Mesendoderm (in vitro differentiated cells): ENCODE measurements around the gene GABRG3.

ENCODE experiments used
- DNase-seq: peaks from one replicate; pipeline ENCODE4 v3.0.0; 2013
- H2AK5ac ChIP-seq: 2 replicates; pipeline ENCODE4 v1.6.1; 2013; ENCODE audit warnings: low read length, inconsistent platforms
- H2BK120ac ChIP-seq: 2 replicates; pipeline ENCODE4 v1.6.1; 2013; ENCODE audit warnings: low read depth, mild to moderate bottlenecking, low read length, moderate library complexity, mixed read lengths
- H2BK15ac ChIP-seq: replicated peaks from 2 replicates; pipeline ENCODE4 v1.6.1; 2013; ENCODE audit warnings: low read depth, mild to moderate bottlenecking, moderate library complexity
- H2BK5ac ChIP-seq: 2 replicates; pipeline ENCODE4 v1.6.1; 2013; ENCODE audit warnings: low read length, inconsistent platforms
- H3K18ac ChIP-seq: 2 replicates; pipeline ENCODE4 v1.6.1; 2013; ENCODE audit warnings: mild to moderate bottlenecking, low read length, mixed read lengths
- H3K23ac ChIP-seq: one replicate; pipeline ENCODE4 v1.6.1; 2013; ENCODE audit warnings: low read length
- H3K27ac ChIP-seq: 2 replicates; pipeline ENCODE4 v1.5.1; 2013; ENCODE audit warnings: low read depth, mild to moderate bottlenecking, inconsistent platforms, low read length, moderate library complexity
- H3K27me3 ChIP-seq: 2 replicates; pipeline ENCODE4 v1.6.1; 2013; ENCODE audit warnings: low read length, control low read depth, mild to moderate bottlenecking, inconsistent platforms; ENCODE audit not compliant: insufficient read depth, poor library complexity
- H3K36me3 ChIP-seq: 2 replicates; pipeline ENCODE4 v1.6.1; 2013; ENCODE audit warnings: low read length, inconsistent platforms; ENCODE audit not compliant: control insufficient read depth, insufficient read depth
- H3K4ac ChIP-seq: one replicate; pipeline ENCODE4 v1.6.1; 2013; ENCODE audit warnings: low read depth, mild to moderate bottlenecking, low read length, moderate library complexity
- H3K4me1 ChIP-seq: 2 replicates; pipeline ENCODE4 v1.6.1; 2013; ENCODE audit warnings: low read depth, low read length, inconsistent platforms; ENCODE audit not compliant: control insufficient read depth
- H3K4me2 ChIP-seq: 2 replicates; pipeline ENCODE4 v1.6.1; 2013; ENCODE audit warnings: low read length
- H3K4me3 ChIP-seq: 2 replicates; pipeline ENCODE4 v1.5.1; 2013; ENCODE audit warnings: mild to moderate bottlenecking, low read length
- H3K56ac ChIP-seq: one replicate; pipeline ENCODE4 v1.6.1; 2013; ENCODE audit warnings: low read length
- H3K79me1 ChIP-seq: 2 replicates; pipeline ENCODE4 v1.6.1; 2013; ENCODE audit warnings: low read length, inconsistent platforms
- H3K79me2 ChIP-seq: 2 replicates; pipeline ENCODE4 v1.6.1; 2013; ENCODE audit warnings: mild to moderate bottlenecking, low read length; ENCODE audit not compliant: control insufficient read depth, insufficient read depth
- H3K9ac ChIP-seq: 2 replicates; pipeline ENCODE4 v1.6.1; 2013; ENCODE audit warnings: low read length, inconsistent platforms
- H4K5ac ChIP-seq: one replicate; pipeline ENCODE4 v1.6.1; 2013; ENCODE audit warnings: low read length
- H4K8ac ChIP-seq: one replicate; pipeline ENCODE4 v1.6.1; 2013; ENCODE audit warnings: low read depth, mild to moderate bottlenecking, control low read depth, low read length, moderate library complexity
- WGBS: extraction: QIAGEN DNeasy Blood & Tissue Kit; methylation state at CpG from one replicate; pipeline ENCODE4 v1.1.7; 2013; ENCODE audit warnings: low lambda C conversion rate, missing lambda C conversion rate; ENCODE audit not compliant: insufficient coverage; ENCODE audit errors: extremely low coverage; 5-methylcytosine and 5-hydroxymethylcytosine counted together

The GABRG3 gene

DNA sequence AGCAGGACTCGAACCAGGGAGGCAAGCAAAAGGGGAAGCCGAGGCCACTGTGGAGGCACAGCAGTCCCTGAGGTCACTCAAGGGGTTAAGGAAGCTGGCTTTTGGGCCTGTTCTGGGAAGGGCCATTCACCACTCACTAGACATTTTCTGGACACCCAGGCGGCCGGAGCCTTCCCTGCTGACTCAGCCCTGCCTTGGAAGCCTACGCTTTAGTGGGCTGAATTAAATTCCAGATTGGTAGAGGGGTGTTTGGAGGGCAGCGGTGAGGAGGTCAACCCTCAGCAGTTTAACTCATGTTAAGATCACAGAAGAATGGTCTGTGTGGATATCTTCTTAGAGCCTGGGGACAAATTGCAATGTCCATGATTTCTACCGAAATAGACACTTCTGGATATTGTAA lies 152.8 kb downstream of the GABRG3 start:
- peak overlapping the region; percentile 33 for H3K23ac ChIP-seq
- H2AK5ac ChIP-seq, result peak overlapping the region; percentile 67
- no peak overlapping the region for H3K4ac ChIP-seq
- H3K36me3 ChIP-seq, result no peaks in the 10 kb centered on the region
- H3K27me3 ChIP-seq, result no peaks in the 10 kb centered on the region
- no peak overlapping the region for H3K4me3 ChIP-seq
- H3K56ac ChIP-seq, result no peak overlapping the region
- no peak overlapping the region for H3K27ac ChIP-seq
- no peak overlapping the region for H2BK120ac ChIP-seq
- H3K4me1 ChIP-seq, result peaks cover 2% of the 10 kb centered on the region
- no peaks in the 10 kb centered on the region for H3K79me1 ChIP-seq
- DNase-seq, result no peak
- H3K79me2 ChIP-seq, result no peaks in the 10 kb centered on the region
- peak overlapping the region; percentile 29 for H2BK5ac ChIP-seq
- WGBS, result no CpG with 5 or more reads among the region's 7 CpGs
- no peak overlapping the region for H3K18ac ChIP-seq
- H3K9ac ChIP-seq, result no peak overlapping the region
- no peak overlapping the region for H4K5ac ChIP-seq
- H4K8ac ChIP-seq, result no peak overlapping the region
- H3K4me2 ChIP-seq, result no peak overlapping the region
- H2BK15ac ChIP-seq, result no peak overlapping the region

- Histone ChIP-seq H3K23ac (no peak overlapping the region), H3K36me3 (no peaks in the 10 kb centered on the region), H2BK15ac (no peak overlapping the region), H3K4me2 (no peak overlapping the region), H3K4ac (no peak overlapping the region), H3K27ac (peak overlapping the region; percentile 6), H2BK5ac (no peak overlapping the region), H3K4me3 (no peak overlapping the region), H2AK5ac (no peak overlapping the region), H4K5ac (no peak overlapping the region), H3K56ac (no peak overlapping the region), H3K27me3 (no peaks in the 10 kb centered on the region), H3K4me1 (peaks cover 2% of the 10 kb centered on the region), H3K79me1 (no peaks in the 10 kb centered on the region), H3K79me2 (no peaks in the 10 kb centered on the region), H3K18ac (no peak overlapping the region), H4K8ac (no peak overlapping the region), H2BK120ac (no peak overlapping the region), H3K9ac (no peak overlapping the region)
- WGBS, result no CpG with 5 or more reads among the region's 4 CpGs
- DNase-seq, result peak; percentile 83
These were observed 153.4 kb downstream of the GABRG3 start for GRCh38 chr15:27124287-27124871.

GRCh38 chr15:27125185-27125584 lies 154.2 kb downstream of the GABRG3 start:
- no peaks in the 10 kb centered on the region for H3K36me3 ChIP-seq
- H3K4me2 ChIP-seq, result no peak overlapping the region
- H3K27me3 ChIP-seq, result no peaks in the 10 kb centered on the region
- no peak overlapping the region for H2BK5ac ChIP-seq
- H4K8ac ChIP-seq, result no peak overlapping the region
- no peaks in the 10 kb centered on the region for H3K79me1 ChIP-seq
- WGBS, result no CpG with 5 or more reads among the region's 3 CpGs
- H3K4me3 ChIP-seq, result no peak overlapping the region
- no peak overlapping the region for H3K27ac ChIP-seq
- no peak overlapping the region for H3K56ac ChIP-seq
- no peak overlapping the region for H3K18ac ChIP-seq
- DNase-seq, result no peak
- no peak overlapping the region for H2BK120ac ChIP-seq
- no peak overlapping the region for H2AK5ac ChIP-seq
- H3K79me2 ChIP-seq, result no peaks in the 10 kb centered on the region
- H3K23ac ChIP-seq, result no peak overlapping the region
- H3K9ac ChIP-seq, result no peak overlapping the region
- no peak overlapping the region for H4K5ac ChIP-seq
- no peak overlapping the region for H2BK15ac ChIP-seq
- H3K4ac ChIP-seq, result no peak overlapping the region
- peaks cover 2% of the 10 kb centered on the region for H3K4me1 ChIP-seq

- H3K56ac ChIP-seq, result no peak overlapping the region
- no peak overlapping the region for H2BK15ac ChIP-seq
- no peak overlapping the region for H2BK5ac ChIP-seq
- H3K79me1 ChIP-seq, result no peaks in the 10 kb centered on the region
- no peak overlapping the region for H2BK120ac ChIP-seq
- H3K4me2 ChIP-seq, result no peak overlapping the region
- H3K79me2 ChIP-seq, result no peaks in the 10 kb centered on the region
- no peak overlapping the region for H3K4ac ChIP-seq
- no peak for DNase-seq
- H4K8ac ChIP-seq, result no peak overlapping the region
- no peaks in the 10 kb centered on the region for H3K36me3 ChIP-seq
- H3K23ac ChIP-seq, result no peak overlapping the region
- no peak overlapping the region for H4K5ac ChIP-seq
- no peak overlapping the region for H2AK5ac ChIP-seq
- peaks cover 2% of the 10 kb centered on the region for H3K4me1 ChIP-seq
- no peak overlapping the region for H3K18ac ChIP-seq
- WGBS, result no CpG with 5 or more reads among the region's 7 CpGs
- no peak overlapping the region for H3K4me3 ChIP-seq
- no peak overlapping the region for H3K27ac ChIP-seq
- H3K9ac ChIP-seq, result no peak overlapping the region
- H3K27me3 ChIP-seq, result no peaks in the 10 kb centered on the region
These were observed 155.5 kb downstream of the GABRG3 start for GRCh38 chr15:27126449-27126848.

DNA sequence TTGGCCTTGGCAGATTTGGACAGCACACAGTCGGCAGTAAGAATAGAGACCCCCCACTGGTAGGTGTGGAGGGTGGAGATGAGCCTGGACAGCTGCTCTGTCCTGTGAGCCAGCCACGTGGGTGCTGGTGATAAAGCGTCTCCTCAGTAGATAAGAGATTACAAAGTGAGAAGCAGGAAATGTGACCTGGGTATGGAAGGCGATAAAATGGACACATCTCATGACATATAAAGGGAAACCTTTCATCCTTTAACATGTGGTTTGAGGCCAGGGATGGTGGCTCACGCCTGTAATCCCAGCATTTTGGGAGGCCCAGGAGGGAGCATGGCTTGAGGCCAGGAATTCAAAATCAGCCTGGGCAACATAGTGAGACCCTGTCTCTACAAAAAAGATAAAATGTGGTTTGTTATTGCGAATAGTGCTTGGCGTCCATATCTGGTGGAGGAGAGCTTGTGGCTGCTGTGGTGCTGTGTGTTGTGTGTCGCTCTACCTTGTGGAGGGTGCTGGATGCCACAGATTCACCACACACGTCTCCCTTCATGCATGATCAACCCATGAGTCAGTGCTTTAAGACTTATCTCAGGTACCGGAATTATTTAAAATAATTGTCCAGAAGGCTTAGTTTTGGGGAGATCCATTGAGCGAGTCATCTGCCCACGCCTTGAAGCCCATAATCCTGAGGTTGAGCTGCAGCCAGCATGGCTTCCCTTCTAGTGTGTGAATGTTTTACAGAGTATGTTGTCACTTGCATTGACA lies 157.0 kb downstream of the GABRG3 start:
- Histone ChIP-seq H3K79me2 (no peaks in the 10 kb centered on the region), H3K79me1 (no peaks in the 10 kb centered on the region), H2BK15ac (no peak overlapping the region), H3K36me3 (no peaks in the 10 kb centered on the region), H3K4me3 (no peak overlapping the region), H2AK5ac (no peak overlapping the region), H3K4ac (no peak overlapping the region), H3K9ac (no peak overlapping the region), H3K18ac (no peak overlapping the region), H3K4me2 (no peak overlapping the region), H4K5ac (no peak overlapping the region), H3K27ac (no peak overlapping the region), H4K8ac (no peak overlapping the region), H2BK5ac (no peak overlapping the region), H3K27me3 (no peaks in the 10 kb centered on the region), H3K23ac (no peak overlapping the region), H3K4me1 (peaks cover 2% of the 10 kb centered on the region), H3K56ac (no peak overlapping the region), H2BK120ac (no peak overlapping the region)
- DNase-seq, result peak; percentile 64
- no CpG with 5 or more reads among the region's 12 CpGs for WGBS
